ENCODE results near the gene ABLIM3.

GRCh38 chr5:149282027-149282965, 141.0 kb downstream of the ABLIM3 start:
- TF ChIP-seq EZH2 (IDR thresholded peaks at IDR 0.05; ENCODE audit: low read depth), result no peak
- no peak for TF ChIP-seq CTCF (conservative IDR thresholded peaks at IDR 0.05)
